WTC11 (cell line): ENCODE results near the gene MORN1. TPM values are rescaled to one million over a fixed set of nuclear protein-coding genes. Genes with fewer than 3 reads are reported as not detected.

Experiments
- ATAC-seq: fragments of 200-7000 bp; cut with Tn5 transposase; 2 replicates; pipeline ENCODE4 v1.10.0; 2021; ENCODE audit warnings: mild to moderate bottlenecking, moderate library complexity
- CTCF ChIA-PET: fragments of 300-600 bp; sonication (Branson Sonifier 250); formaldehyde crosslinking; loops from one replicate; lab custom pipeline; 2021; ENCODE audit warnings: antibody characterized with exemption; lab: Charles Lee
- POLR2A ChIA-PET: fragments of 350-600 bp; sonication (Branson Sonifier 250); formaldehyde crosslinking; loops from one replicate; lab custom pipeline; 2021; ENCODE audit warnings: antibody characterized with exemption; lab: Charles Lee
- DNase-seq: peaks from one replicate; pipeline ENCODE4 v3.0.0; 2021; ENCODE audit warnings: low spot score
- H3K27ac Mint-ChIP-seq: 2 replicates; pipeline ENCODE4 v1.8.0; 2021; ENCODE audit warnings: mixed read lengths
- H3K27me3 Mint-ChIP-seq: 2 replicates; pipeline ENCODE4 v1.8.0; 2021; ENCODE audit warnings: low read depth, mild to moderate bottlenecking, moderate library complexity, mixed read lengths
- H3K36me3 Mint-ChIP-seq: 2 replicates; pipeline ENCODE4 v1.8.0; 2021; ENCODE audit warnings: mixed read lengths
- H3K4me1 Mint-ChIP-seq: 2 replicates; pipeline ENCODE4 v1.8.0; 2022; ENCODE audit warnings: mixed read lengths
- H3K4me3 Mint-ChIP-seq: 2 replicates; pipeline ENCODE4 v1.8.0; 2021; ENCODE audit warnings: mild to moderate bottlenecking, moderate library complexity, mixed read lengths
- H3K9me3 Mint-ChIP-seq: 2 replicates; pipeline ENCODE4 v1.8.0; 2021; ENCODE audit warnings: mixed read lengths
- ATF6 ChIP-seq: sonication (generic); formaldehyde crosslinking; IDR thresholded peaks from 2 replicates; pipeline ENCODE4 v1.8.1; 2023; ENCODE audit warnings: mild to moderate bottlenecking, missing genetic modification reagents
- CTCF ChIP-seq: fragments of 200-600 bp; IDR thresholded peaks from 2 replicates; pipeline ENCODE4 v1.8.0; 2022; ENCODE audit warnings: antibody characterized with exemption
- GTF2I ChIP-seq: fragments of 250-450 bp; sonication (Bioruptor Pico); conservative IDR thresholded peaks from 2 replicates; pipeline ENCODE4 v1.4.0; 2021; ENCODE audit warnings: mild to moderate bottlenecking
- JAZF1 ChIP-seq: fragments of 250-450 bp; sonication (Bioruptor Pico); IDR thresholded peaks from 2 replicates; pipeline ENCODE4 v1.9.0; 2021; ENCODE audit warnings: moderate library complexity, mild to moderate bottlenecking, inconsistent platforms
- JUN ChIP-seq: sonication (generic); formaldehyde crosslinking; IDR thresholded peaks from 2 replicates; pipeline ENCODE4 v1.8.0; 2023; ENCODE audit warnings: mild to moderate bottlenecking, missing genetic modification reagents
- KAT7 ChIP-seq: sonication (generic); formaldehyde crosslinking; IDR thresholded peaks from 2 replicates; pipeline ENCODE4 v1.8.1; 2023; ENCODE audit warnings: missing genetic modification reagents, mild to moderate bottlenecking, borderline replicate concordance
- MYBL2 ChIP-seq: sonication (generic); formaldehyde crosslinking; IDR thresholded peaks from 2 replicates; pipeline ENCODE4 v1.8.1; 2023; ENCODE audit warnings: mild to moderate bottlenecking, moderate library complexity, missing genetic modification reagents
- NR1H2 ChIP-seq: sonication (generic); formaldehyde crosslinking; IDR thresholded peaks from 2 replicates; pipeline ENCODE4 v1.9.0; 2021; ENCODE audit warnings: mild to moderate bottlenecking, moderate library complexity, missing genetic modification reagents
- SMAD4 ChIP-seq: sonication (generic); formaldehyde crosslinking; IDR thresholded peaks from 2 replicates; pipeline ENCODE4 v1.8.0; 2022; ENCODE audit warnings: mild to moderate bottlenecking, missing genetic modification reagents
- TCF7 ChIP-seq: sonication (generic); formaldehyde crosslinking; IDR thresholded peaks from 2 replicates; pipeline ENCODE4 v1.8.0; 2022; ENCODE audit warnings: mild to moderate bottlenecking, low read depth, missing genetic modification reagents, moderate library complexity
- TEAD4 ChIP-seq: sonication (generic); formaldehyde crosslinking; IDR thresholded peaks from 2 replicates; pipeline ENCODE4 v1.8.0; 2022; ENCODE audit warnings: mild to moderate bottlenecking, missing genetic modification reagents
- ZNF396 ChIP-seq: fragments of 250-450 bp; sonication (Bioruptor Pico); IDR thresholded peaks from 2 replicates; pipeline ENCODE4 v1.8.0; 2021; ENCODE audit warnings: mild to moderate bottlenecking, moderate library complexity, borderline replicate concordance
- ZNF425 ChIP-seq: fragments of 250-450 bp; sonication (Bioruptor Pico); conservative IDR thresholded peaks from 2 replicates; pipeline ENCODE4 v1.9.0; 2021; ENCODE audit warnings: mild to moderate bottlenecking
- total RNA-seq: library from RNA; stranded (reverse); gene quantifications from 3 replicates; pipeline ENCODE4 v1.2.3, GENCODE V29; 2021
- TF ChIP-seq, protein P1 (sequence below): sonication (generic); formaldehyde crosslinking; conservative IDR thresholded peaks from 2 replicates; pipeline ENCODE4 v1.8.1; 2023; ENCODE audit warnings: mild to moderate bottlenecking, low read depth, missing genetic modification reagents, moderate library complexity
- TF ChIP-seq, protein P2 (sequence below): sonication (generic); formaldehyde crosslinking; IDR thresholded peaks from 2 replicates; pipeline ENCODE4 v1.8.1; 2022; ENCODE audit warnings: mild to moderate bottlenecking, missing genetic modification reagents, moderate library complexity, borderline replicate concordance
- TF ChIP-seq, protein P3 (sequence below): sonication (generic); formaldehyde crosslinking; IDR thresholded peaks from 2 replicates; pipeline ENCODE4 v1.8.1; 2022; ENCODE audit warnings: low read depth, missing genetic modification reagents, borderline replicate concordance

MORN1 gene
- total RNA-seq, 1 experiment from 2014 or later: 14.5 TPM

- TF ChIP-seq, protein P1, sequence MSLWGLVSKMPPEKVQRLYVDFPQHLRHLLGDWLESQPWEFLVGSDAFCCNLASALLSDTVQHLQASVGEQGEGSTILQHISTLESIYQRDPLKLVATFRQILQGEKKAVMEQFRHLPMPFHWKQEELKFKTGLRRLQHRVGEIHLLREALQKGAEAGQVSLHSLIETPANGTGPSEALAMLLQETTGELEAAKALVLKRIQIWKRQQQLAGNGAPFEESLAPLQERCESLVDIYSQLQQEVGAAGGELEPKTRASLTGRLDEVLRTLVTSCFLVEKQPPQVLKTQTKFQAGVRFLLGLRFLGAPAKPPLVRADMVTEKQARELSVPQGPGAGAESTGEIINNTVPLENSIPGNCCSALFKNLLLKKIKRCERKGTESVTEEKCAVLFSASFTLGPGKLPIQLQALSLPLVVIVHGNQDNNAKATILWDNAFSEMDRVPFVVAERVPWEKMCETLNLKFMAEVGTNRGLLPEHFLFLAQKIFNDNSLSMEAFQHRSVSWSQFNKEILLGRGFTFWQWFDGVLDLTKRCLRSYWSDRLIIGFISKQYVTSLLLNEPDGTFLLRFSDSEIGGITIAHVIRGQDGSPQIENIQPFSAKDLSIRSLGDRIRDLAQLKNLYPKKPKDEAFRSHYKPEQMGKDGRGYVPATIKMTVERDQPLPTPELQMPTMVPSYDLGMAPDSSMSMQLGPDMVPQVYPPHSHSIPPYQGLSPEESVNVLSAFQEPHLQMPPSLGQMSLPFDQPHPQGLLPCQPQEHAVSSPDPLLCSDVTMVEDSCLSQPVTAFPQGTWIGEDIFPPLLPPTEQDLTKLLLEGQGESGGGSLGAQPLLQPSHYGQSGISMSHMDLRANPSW (CRISPR knock-in tag): no peak
- TF ChIP-seq MYBL2 (CRISPR knock-in tag): no peak
Observed at GRCh38 chr1:2335721-2336455, 55.5 kb downstream of the MORN1 start (continued).

GRCh38 chr1:2334883-2335534 is 56.3 kb downstream of the MORN1 start:
- H3K9me3 Mint-ChIP-seq: peaks cover 5% of the 10 kb centered on the region

More at GRCh38 chr1:2334883-2335534, 56.3 kb downstream of the MORN1 start:
- TF ChIP-seq JUN (CRISPR knock-in tag): no peak
- no peak for TF ChIP-seq KAT7 (CRISPR knock-in tag)
- TF ChIP-seq JAZF1 (CRISPR knock-in tag): no peak
- no peak for TF ChIP-seq ZNF425 (CRISPR knock-in tag)
- TF ChIP-seq, protein P2, sequence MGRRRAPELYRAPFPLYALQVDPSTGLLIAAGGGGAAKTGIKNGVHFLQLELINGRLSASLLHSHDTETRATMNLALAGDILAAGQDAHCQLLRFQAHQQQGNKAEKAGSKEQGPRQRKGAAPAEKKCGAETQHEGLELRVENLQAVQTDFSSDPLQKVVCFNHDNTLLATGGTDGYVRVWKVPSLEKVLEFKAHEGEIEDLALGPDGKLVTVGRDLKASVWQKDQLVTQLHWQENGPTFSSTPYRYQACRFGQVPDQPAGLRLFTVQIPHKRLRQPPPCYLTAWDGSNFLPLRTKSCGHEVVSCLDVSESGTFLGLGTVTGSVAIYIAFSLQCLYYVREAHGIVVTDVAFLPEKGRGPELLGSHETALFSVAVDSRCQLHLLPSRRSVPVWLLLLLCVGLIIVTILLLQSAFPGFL (CRISPR knock-in tag): no peak
- TF ChIP-seq TCF7 (CRISPR knock-in tag): no peak
- TF ChIP-seq ATF6: no peak
- TF ChIP-seq GTF2I: no peak
- TF ChIP-seq ZNF396: no peak
- TF ChIP-seq SMAD4 (CRISPR knock-in tag): no peak
- no peak for TF ChIP-seq CTCF
- TF ChIP-seq, protein P3, sequence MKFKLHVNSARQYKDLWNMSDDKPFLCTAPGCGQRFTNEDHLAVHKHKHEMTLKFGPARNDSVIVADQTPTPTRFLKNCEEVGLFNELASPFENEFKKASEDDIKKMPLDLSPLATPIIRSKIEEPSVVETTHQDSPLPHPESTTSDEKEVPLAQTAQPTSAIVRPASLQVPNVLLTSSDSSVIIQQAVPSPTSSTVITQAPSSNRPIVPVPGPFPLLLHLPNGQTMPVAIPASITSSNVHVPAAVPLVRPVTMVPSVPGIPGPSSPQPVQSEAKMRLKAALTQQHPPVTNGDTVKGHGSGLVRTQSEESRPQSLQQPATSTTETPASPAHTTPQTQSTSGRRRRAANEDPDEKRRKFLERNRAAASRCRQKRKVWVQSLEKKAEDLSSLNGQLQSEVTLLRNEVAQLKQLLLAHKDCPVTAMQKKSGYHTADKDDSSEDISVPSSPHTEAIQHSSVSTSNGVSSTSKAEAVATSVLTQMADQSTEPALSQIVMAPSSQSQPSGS (CRISPR knock-in tag): no peak
- TF ChIP-seq TEAD4 (CRISPR knock-in tag): no peak
- TF ChIP-seq NR1H2 (CRISPR knock-in tag): no peak
- Mint-ChIP-seq H3K36me3 (peaks cover 8% of the 10 kb centered on the region), H3K27me3 (no peaks in the 10 kb centered on the region; the same call in 1 of the 2 replicates), H3K4me3 (no peak overlapping the region), H3K27ac (no peak overlapping the region), H3K4me1 (no peaks in the 10 kb centered on the region)
- ChIA-PET POLR2A (no interaction called here), CTCF (interaction anchor here (0.6 to 1.4 kb wide), 2 partner anchors 46 to 278 kb away, joined by 3 read pairs; no protein-coding TSS in a partner anchor)
- no peak for DNase-seq
- no peak for ATAC-seq
